OCI-LY7 (cell line): ENCODE measurements around the gene BECN2.

ENCODE experiments used
- CTCF ChIP-seq: fragments of 200-600 bp; sonication (generic); conservative IDR thresholded peaks from 2 replicates; pipeline ENCODE4 v1.5.1; 2014; ENCODE audit warnings: mild to moderate bottlenecking, antibody characterized with exemption, low read length, moderate library complexity, mixed read lengths
- EZH2phosphoT487 ChIP-seq: fragments of 200-600 bp; sonication (generic); IDR thresholded peaks from 2 replicates; pipeline ENCODE4 v1.6.1; 2018; ENCODE audit warnings: low read depth, borderline replicate concordance, mild to moderate bottlenecking, mixed run types, antibody characterized with exemption, low read length, moderate library complexity, mixed read lengths

GRCh38 chr1:241932845-241933244 lies 24.7 kb upstream of the BECN2 start:
- TF ChIP-seq CTCF (no peak), EZH2phosphoT487 (no peak)
